ENCODE results near the gene JAK2. TPM values are rescaled to one million over a fixed set of nuclear protein-coding genes. Genes with fewer than 3 reads are reported as not detected.
A peak's percentile ranks its signal among the peaks of the same experiment; 100 is the strongest.

JAK2 gene
- total RNA-seq, 1 donor from 2014 or later, result 9.0 TPM

DNA sequence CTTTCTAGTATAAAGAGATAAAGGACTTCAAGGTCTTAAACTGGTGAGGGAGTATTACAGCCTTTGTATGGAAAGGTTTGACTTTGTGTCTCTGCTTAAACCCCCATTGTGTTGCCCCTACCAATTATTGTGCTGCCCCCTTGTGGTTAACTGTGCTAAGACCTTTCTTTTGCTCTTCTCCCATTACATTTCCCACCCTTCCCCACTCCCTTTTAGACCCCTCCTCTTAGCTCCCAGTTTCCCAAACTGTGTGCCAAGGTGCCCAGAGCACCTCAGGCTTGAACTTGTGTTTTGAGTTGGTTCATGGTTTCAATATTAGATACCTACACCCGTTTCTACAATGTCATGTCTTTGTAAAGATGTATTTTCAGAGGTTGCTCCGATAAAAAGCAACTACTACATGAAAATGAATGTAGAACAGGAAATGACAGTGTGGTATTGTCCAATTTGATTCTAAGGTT is 2.9 kb downstream of the JAK2 start:
- Histone ChIP-seq H3K36me3 (ENCODE audit: control insufficient read depth, insufficient read depth, low read length) (peaks cover 3% of the 10 kb centered on the region), H3K27me3 (ENCODE audit: control insufficient read depth, insufficient read depth, low read length) (no peaks in the 10 kb centered on the region), H3K4me3 (ENCODE audit: low read depth, low read length) (no peak overlapping the region)
- peak; percentile 62 for DNase-seq (ENCODE audit: low read depth)
- TF ChIP-seq, protein P1, sequence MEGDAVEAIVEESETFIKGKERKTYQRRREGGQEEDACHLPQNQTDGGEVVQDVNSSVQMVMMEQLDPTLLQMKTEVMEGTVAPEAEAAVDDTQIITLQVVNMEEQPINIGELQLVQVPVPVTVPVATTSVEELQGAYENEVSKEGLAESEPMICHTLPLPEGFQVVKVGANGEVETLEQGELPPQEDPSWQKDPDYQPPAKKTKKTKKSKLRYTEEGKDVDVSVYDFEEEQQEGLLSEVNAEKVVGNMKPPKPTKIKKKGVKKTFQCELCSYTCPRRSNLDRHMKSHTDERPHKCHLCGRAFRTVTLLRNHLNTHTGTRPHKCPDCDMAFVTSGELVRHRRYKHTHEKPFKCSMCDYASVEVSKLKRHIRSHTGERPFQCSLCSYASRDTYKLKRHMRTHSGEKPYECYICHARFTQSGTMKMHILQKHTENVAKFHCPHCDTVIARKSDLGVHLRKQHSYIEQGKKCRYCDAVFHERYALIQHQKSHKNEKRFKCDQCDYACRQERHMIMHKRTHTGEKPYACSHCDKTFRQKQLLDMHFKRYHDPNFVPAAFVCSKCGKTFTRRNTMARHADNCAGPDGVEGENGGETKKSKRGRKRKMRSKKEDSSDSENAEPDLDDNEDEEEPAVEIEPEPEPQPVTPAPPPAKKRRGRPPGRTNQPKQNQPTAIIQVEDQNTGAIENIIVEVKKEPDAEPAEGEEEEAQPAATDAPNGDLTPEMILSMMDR (IDR thresholded peaks at IDR 0.05; ENCODE audit: insufficient read depth, low read length, severe bottlenecking), result peak; percentile 71
- FAIRE-seq, result no peak

DNA sequence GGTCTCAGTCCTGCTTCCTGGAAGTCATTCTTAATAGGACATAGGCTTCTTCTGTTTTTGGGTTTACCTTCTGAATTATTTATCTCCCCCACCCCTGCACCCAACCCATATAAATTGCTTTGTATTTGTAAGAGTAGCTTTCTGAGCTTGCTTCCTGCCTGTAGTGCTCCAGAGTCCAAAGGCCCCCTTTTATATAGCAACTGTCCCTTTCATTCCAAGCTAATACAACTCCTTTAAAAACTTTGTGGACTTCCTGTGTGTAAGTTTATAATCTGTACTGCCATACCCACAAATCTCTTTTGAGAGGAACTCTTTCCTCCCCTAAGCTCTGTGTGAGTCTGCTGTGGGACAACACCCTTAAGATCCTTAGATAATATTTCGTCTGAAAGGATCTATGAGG is 7.8 kb downstream of the JAK2 start:
- FAIRE-seq (no peak), DNase-seq (ENCODE audit: low read depth) (no peak)
- Histone ChIP-seq H3K36me3 (ENCODE audit: control insufficient read depth, insufficient read depth, low read length) (peaks cover 5% of the 10 kb centered on the region), H3K27me3 (ENCODE audit: control insufficient read depth, insufficient read depth, low read length) (no peaks in the 10 kb centered on the region), H3K4me3 (ENCODE audit: low read depth, low read length) (no peak overlapping the region)
- TF ChIP-seq, protein P1 (IDR thresholded peaks at IDR 0.05; ENCODE audit: insufficient read depth, low read length, severe bottlenecking), result no peak

DNA sequence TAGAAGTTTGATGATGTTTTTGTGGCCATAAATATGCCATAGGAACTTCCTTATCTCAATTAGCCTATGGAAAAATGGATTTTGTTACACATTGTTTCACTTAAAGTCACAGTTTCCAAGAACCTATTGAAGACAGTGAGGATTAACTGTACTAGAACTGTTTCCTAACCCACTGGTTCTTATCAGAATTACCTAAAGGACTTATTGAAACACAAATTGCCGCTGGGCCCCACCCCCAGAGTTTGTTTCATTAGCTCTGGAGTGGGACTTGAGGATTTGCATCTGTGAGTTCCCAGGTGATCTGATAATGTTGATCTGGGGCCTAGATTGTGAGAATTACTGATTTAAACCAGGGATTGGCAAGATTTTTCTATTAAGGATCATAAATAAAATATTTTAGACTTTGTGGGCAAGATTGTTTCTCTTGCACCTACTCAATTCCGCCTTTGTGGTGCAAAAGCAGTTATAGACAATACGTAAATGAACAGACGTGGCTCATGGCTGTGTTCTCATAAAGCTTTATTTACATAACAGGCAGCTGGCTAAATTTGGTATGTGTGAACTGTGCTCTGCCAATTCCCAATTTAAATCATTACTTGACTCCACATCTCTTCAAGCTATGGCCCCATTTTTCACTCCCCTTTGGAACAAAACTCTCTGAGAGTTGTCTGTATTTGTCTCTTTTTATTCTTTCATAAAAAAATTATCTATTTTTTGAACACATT is 9.3 kb downstream of the JAK2 start:
- TF ChIP-seq, protein P1 (IDR thresholded peaks at IDR 0.05; ENCODE audit: insufficient read depth, low read length, severe bottlenecking), result no peak
- no peak overlapping the region for H3K4me3 ChIP-seq (ENCODE audit: low read depth, low read length)

DNA sequence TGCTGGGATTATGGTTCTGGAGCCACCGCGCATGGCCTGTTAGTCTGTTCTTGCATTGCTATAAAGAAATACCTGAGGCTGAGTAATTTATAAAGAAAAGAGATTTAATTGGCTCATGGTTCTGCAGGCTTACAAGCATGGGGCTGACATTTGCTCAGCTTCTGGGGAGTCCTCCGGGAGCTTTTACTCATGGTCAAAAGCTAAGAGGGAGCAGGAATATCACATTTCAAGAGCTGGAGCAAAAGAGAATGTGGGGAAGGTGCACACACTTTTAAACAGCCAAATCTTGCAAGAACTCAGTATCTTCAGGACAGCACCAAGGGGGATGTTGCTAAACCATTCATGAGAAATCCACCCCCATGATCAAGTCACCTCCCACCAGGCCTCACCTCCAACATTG is 12.1 kb downstream of the JAK2 start:
- no peak overlapping the region for H3K4me3 ChIP-seq (ENCODE audit: low read depth, low read length)
- TF ChIP-seq, protein P1 (IDR thresholded peaks at IDR 0.05; ENCODE audit: insufficient read depth, low read length, severe bottlenecking), result no peak
- no peak for FAIRE-seq
- H3K36me3 ChIP-seq (ENCODE audit: control insufficient read depth, insufficient read depth, low read length), result peaks cover 3% of the 10 kb centered on the region
- H3K27me3 ChIP-seq (ENCODE audit: control insufficient read depth, insufficient read depth, low read length), result no peaks in the 10 kb centered on the region
- no peak for DNase-seq (ENCODE audit: low read depth)

More for the DNA sequence above, 9.3 kb downstream of the JAK2 start:
- Histone ChIP-seq H3K36me3 (ENCODE audit: control insufficient read depth, insufficient read depth, low read length) (peaks cover 5% of the 10 kb centered on the region), H3K27me3 (ENCODE audit: control insufficient read depth, insufficient read depth, low read length) (no peaks in the 10 kb centered on the region)
- DNase-seq (ENCODE audit: low read depth), result no peak
- FAIRE-seq, result no peak

DNA sequence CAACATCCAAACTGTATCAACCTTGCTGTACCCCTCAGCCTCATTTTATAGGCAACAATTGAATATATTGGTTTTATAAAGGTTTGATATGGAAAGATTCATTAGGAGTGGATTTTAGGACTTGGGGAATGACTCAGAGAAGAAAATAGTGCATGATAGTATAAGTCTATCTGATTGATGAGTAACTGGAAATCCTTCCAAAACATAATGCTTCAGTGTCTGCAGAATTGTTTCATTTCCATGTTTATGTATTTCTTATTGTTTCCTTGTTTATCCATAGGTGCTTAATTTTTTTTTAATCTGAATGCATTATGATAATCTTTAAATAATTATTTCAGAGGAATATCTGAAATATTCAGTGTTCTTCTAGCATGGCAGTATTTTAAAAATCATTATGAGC is 12.6 kb downstream of the JAK2 start:
- Histone ChIP-seq H3K4me3 (ENCODE audit: low read depth, low read length) (no peak overlapping the region), H3K27me3 (ENCODE audit: control insufficient read depth, insufficient read depth, low read length) (no peaks in the 10 kb centered on the region), H3K36me3 (ENCODE audit: control insufficient read depth, insufficient read depth, low read length) (peaks cover 1% of the 10 kb centered on the region)
- DNase-seq (ENCODE audit: low read depth), result no peak
- FAIRE-seq, result no peak
- TF ChIP-seq, protein P1 (IDR thresholded peaks at IDR 0.05; ENCODE audit: insufficient read depth, low read length, severe bottlenecking), result no peak

DNA sequence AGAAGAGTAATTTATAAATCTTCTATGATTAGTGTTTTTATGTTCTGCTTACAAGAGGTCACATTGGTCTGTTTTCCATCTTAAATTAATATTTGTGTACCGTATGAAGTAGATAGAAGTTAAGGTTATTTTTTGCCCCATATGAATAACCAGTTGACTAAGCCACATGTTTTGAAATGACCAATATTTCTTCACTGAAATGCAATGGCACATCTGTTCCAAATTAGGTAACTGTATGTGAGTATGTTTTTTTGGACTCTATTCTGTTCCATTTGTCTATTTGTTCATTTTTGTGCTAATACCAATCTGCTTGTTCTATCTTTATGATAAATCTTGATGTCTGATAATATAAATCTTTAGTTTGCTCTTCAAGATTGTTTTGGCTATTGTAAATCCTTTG is 17.7 kb downstream of the JAK2 start:
- TF ChIP-seq, protein P1 (IDR thresholded peaks at IDR 0.05; ENCODE audit: insufficient read depth, low read length, severe bottlenecking), result no peak
- DNase-seq (ENCODE audit: low read depth) (no peak), FAIRE-seq (no peak)
- no peaks in the 10 kb centered on the region for H3K36me3 ChIP-seq (ENCODE audit: control insufficient read depth, insufficient read depth, low read length)
- H3K4me3 ChIP-seq (ENCODE audit: low read depth, low read length), result no peak overlapping the region
- no peaks in the 10 kb centered on the region for H3K27me3 ChIP-seq (ENCODE audit: control insufficient read depth, insufficient read depth, low read length)
